Gastrocnemius medialis (tissue), 4 donors: Measurements from ENCODE around the gene GLRA1. TPM values are rescaled to one million over a fixed set of nuclear protein-coding genes. Genes with fewer than 3 reads are reported as not detected.

Experiments
- ATAC-seq, 2 donors: fragments of 150-250 bp; one replicate each; pipeline ENCODE4 v1.9.1; 2016
- DNase-seq, 2 donors: peaks; one replicate each; pipeline ENCODE4 v3.0.0-alpha.2; 2019
- H3K27ac ChIP-seq, 4 donors: fragments of 200-600 bp; sonication (generic); 1 replicate in 1 of 4; 2 replicates in 3 of 4; pipeline ENCODE4 v1.5.1; 2016 to 2018; ENCODE audit warnings: mild to moderate bottlenecking in 2 of 4, moderate library complexity in 1 of 4
- H3K27me3 ChIP-seq, 3 donors: fragments of 200-600 bp; sonication (generic) in 2 of 3; 1 replicate in 1 of 3; 2 replicates in 2 of 3; pipeline versions ENCODE4 v1.5.1 to v1.6.0; 2016 to 2019; ENCODE audit warnings: mild to moderate bottlenecking in 1 of 3, moderate library complexity in 1 of 3
- H3K36me3 ChIP-seq, 2 donors: fragments of 200-600 bp; sonication (generic) in 1 of 2; one replicate each; pipeline ENCODE4 v1.5.1; 2017 to 2018
- H3K4me1 ChIP-seq, 2 donors: fragments of 200-600 bp; sonication (generic) in 1 of 2; one replicate each; pipeline ENCODE4 v1.5.1; 2016 to 2017; ENCODE audit warnings: mild to moderate bottlenecking in 2 of 2
- H3K4me3 ChIP-seq, 4 donors: fragments of 200-600 bp; sonication (generic) in 3 of 4; 1 replicate in 1 of 4; 2 replicates in 3 of 4; pipeline ENCODE4 v1.5.1; 2016 to 2019; ENCODE audit warnings: mild to moderate bottlenecking in 2 of 4
- H3K9me3 ChIP-seq, 3 donors: fragments of 200-600 bp; sonication (generic) in 2 of 3; 1 replicate in 1 of 3; 2 replicates in 2 of 3; pipeline ENCODE4 v1.5.1; 2016 to 2019
- POLR2A ChIP-seq, 2 donors: fragments of 450-650 bp; IDR thresholded peaks; one replicate each; pipeline ENCODE4 v1.6.1; 2017; ENCODE audit warnings: antibody characterized with exemption in 2 of 2, mild to moderate bottlenecking in 2 of 2, moderate library complexity in 2 of 2
- in situ Hi-C, 4 donors: fragments of 200-750 bp; cut with MboI; loops; one replicate each; pipeline versions ENCODE4 v1.15.0 to v1.8.0; 2017; ENCODE audit warnings: low sequenced_read_pairs in 4 of 4
- intact Hi-C: fragments of 100-400 bp; cut with DNase I; formaldehyde crosslinking; loops from one replicate; pipeline ENCODE4 v1.15.1; 2023; ENCODE audit warnings: low total_unique reads
- total RNA-seq, 4 donors: library from RNA; depleted of rRNA; stranded (reverse); fragments of >200 nt; gene quantifications; one replicate each; pipeline versions ENCODE4 v1.1.0 to v1.2.3, GENCODE V29; 2016
- TF ChIP-seq, protein P1 (sequence below), 5 experiments: fragments of 450-650 bp in 3 of 5; fragments of 200-600 bp in 2 of 5; sonication (generic) in 2 of 5; IDR thresholded peaks in 4 of 5; conservative IDR thresholded peaks in 1 of 5; 1 replicate in 4 of 5; 2 replicates in 1 of 5; pipeline ENCODE4 v1.5.1; 2016 to 2019; ENCODE audit warnings: antibody characterized with exemption in 5 of 5, mild to moderate bottlenecking in 3 of 5, moderate library complexity in 3 of 5

The GLRA1 gene
- total RNA-seq, 4 donors from 2014 or later = not detected

DNA sequence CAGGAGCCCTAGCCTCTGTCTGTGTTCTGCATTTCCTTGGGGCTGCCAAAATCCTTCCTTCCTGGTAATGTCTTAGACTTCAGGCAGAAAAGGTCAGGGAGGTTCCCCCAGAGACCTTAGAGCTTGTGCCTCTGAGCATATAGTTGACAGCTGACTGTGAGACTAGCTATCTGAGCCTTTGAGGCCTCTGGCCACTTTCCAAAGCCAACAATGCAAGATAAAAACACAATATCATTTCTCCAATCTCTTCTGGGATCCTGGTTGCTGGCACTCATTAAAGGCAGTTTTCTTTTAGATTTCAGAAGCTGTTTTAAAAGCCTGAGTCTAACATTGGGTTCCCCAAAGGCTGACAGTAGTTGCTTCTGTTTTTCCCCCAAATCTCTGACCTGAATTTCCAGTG, 13.2 kb upstream of the GLRA1 start:
- H3K27ac ChIP-seq = no peak overlapping the region
- DNase-seq (no peak), ATAC-seq (no peak)
- no peaks in the 10 kb centered on the region for H3K9me3 ChIP-seq
- in situ Hi-C loops = no loop called here
- TF ChIP-seq, protein P1, sequence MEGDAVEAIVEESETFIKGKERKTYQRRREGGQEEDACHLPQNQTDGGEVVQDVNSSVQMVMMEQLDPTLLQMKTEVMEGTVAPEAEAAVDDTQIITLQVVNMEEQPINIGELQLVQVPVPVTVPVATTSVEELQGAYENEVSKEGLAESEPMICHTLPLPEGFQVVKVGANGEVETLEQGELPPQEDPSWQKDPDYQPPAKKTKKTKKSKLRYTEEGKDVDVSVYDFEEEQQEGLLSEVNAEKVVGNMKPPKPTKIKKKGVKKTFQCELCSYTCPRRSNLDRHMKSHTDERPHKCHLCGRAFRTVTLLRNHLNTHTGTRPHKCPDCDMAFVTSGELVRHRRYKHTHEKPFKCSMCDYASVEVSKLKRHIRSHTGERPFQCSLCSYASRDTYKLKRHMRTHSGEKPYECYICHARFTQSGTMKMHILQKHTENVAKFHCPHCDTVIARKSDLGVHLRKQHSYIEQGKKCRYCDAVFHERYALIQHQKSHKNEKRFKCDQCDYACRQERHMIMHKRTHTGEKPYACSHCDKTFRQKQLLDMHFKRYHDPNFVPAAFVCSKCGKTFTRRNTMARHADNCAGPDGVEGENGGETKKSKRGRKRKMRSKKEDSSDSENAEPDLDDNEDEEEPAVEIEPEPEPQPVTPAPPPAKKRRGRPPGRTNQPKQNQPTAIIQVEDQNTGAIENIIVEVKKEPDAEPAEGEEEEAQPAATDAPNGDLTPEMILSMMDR (IDR thresholded peaks at IDR 0.05 in 4 of 5, conservative IDR thresholded peaks at IDR 0.05 in 1 of 5) = no peak
- TF ChIP-seq POLR2A (IDR thresholded peaks at IDR 0.05) = no peak
- H3K4me3 ChIP-seq = no peak overlapping the region
- no peaks in the 10 kb centered on the region for H3K36me3 ChIP-seq
- H3K27me3 ChIP-seq = no peaks in the 10 kb centered on the region
- H3K4me1 ChIP-seq = no peaks in the 10 kb centered on the region
- intact Hi-C loops = no loop called here

DNA sequence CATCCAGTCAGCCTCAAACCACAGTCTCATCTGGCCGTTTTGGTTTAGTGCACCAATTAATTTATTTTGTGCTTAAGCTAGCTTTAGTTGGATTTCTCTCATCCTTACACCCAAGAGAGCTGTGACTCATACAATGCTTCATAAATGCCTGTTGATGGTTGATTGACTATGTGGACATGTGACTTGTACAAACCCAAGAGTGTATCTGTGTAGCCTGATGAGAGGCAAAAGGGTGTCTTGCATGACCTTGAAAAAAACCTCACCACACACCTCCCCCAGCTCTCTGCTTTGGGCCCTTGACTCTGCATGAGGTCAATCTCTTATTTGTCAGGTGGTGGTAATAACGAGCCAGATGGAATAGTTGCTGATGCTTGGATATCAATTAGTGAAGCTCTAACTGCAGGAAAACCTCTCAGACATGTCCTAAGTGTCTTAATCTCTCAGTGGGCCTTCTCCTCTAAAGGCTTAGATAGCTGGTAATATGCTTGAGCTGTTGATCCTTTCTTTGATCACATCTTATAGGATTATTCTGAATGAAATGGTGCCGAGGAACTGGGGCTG, 10.6 kb upstream of the GLRA1 start:
- H3K4me1 ChIP-seq = no peaks in the 10 kb centered on the region
- TF ChIP-seq, protein P1 (IDR thresholded peaks at IDR 0.05 in 4 of 5, conservative IDR thresholded peaks at IDR 0.05 in 1 of 5) = no peak
- no peak for TF ChIP-seq POLR2A (IDR thresholded peaks at IDR 0.05)
- no peaks in the 10 kb centered on the region for H3K27me3 ChIP-seq
- DNase-seq (no peak), ATAC-seq (no peak)
- H3K9me3 ChIP-seq = no peaks in the 10 kb centered on the region
- H3K36me3 ChIP-seq = no peaks in the 10 kb centered on the region
- intact Hi-C loops (no loop called here), in situ Hi-C loops (no loop called here)
- H3K4me3 ChIP-seq = no peak overlapping the region
- no peak overlapping the region for H3K27ac ChIP-seq

DNA sequence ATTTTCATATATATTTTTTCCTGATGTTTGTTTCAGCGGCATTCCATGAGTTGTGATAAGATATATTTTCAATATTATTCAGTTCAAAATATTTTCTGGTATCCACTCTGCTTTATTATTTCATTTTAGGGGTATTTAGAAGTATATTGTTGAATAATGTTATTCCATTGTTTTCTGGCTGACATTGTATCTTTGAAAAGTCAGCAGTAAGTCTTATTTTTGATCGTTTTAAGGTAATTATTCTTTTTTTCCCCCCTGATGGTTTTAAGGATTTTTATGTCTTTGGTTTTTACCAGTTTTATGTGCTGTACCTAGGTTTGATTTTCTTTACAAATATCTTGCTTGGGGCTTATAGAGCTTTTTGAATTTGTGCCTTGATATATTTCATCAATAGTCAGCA, 6.6 kb upstream of the GLRA1 start:
- no peaks in the 10 kb centered on the region for H3K4me1 ChIP-seq
- no peak for TF ChIP-seq POLR2A (IDR thresholded peaks at IDR 0.05)
- TF ChIP-seq, protein P1 (IDR thresholded peaks at IDR 0.05 in 4 of 5, conservative IDR thresholded peaks at IDR 0.05 in 1 of 5) = no peak
- DNase-seq (no peak), ATAC-seq (no peak)
- H3K4me3 ChIP-seq = no peak overlapping the region
- intact Hi-C loops (no loop called here), in situ Hi-C loops (no loop called here)
- H3K9me3 ChIP-seq = no peaks in the 10 kb centered on the region
- no peak overlapping the region for H3K27ac ChIP-seq
- peaks cover 0 to 3% (median 0%) of the 10 kb centered on the region in 3 donors for H3K27me3 ChIP-seq
- no peaks in the 10 kb centered on the region for H3K36me3 ChIP-seq

DNA sequence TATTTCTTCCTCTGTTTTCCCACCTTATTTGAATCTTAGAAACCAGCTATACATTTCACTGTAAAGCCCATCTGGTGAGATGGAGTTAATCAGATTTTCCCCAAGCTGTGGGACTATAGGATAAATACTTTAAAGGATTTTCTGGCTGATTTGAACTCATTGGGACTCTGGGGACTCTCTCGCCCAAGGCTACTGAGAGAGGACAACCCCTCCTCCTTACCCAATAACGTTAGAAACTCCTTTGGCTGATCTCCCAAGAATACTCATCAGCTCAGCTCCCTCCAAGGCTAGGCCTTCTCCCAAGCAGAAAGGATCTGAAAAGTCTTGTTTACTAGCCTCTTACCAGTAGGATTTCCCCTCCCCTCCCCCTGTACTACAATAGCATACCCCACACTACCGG, 1.5 kb upstream of the GLRA1 start:
- no peak for ATAC-seq
- in situ Hi-C loops (no loop called here), intact Hi-C loops (no loop called here)
- no peaks in the 10 kb centered on the region for H3K9me3 ChIP-seq
- TF ChIP-seq, protein P1 (IDR thresholded peaks at IDR 0.05 in 4 of 5, conservative IDR thresholded peaks at IDR 0.05 in 1 of 5) = no peak
- no peak for TF ChIP-seq POLR2A (IDR thresholded peaks at IDR 0.05)
- no peak for DNase-seq
- no peak overlapping the region for H3K4me3 ChIP-seq
- H3K4me1 ChIP-seq = no peaks in the 10 kb centered on the region
- H3K36me3 ChIP-seq = no peaks in the 10 kb centered on the region
- H3K27ac ChIP-seq = no peak overlapping the region
- peaks cover 0 to 12% (median 0%) of the 10 kb centered on the region in 3 donors for H3K27me3 ChIP-seq

DNA sequence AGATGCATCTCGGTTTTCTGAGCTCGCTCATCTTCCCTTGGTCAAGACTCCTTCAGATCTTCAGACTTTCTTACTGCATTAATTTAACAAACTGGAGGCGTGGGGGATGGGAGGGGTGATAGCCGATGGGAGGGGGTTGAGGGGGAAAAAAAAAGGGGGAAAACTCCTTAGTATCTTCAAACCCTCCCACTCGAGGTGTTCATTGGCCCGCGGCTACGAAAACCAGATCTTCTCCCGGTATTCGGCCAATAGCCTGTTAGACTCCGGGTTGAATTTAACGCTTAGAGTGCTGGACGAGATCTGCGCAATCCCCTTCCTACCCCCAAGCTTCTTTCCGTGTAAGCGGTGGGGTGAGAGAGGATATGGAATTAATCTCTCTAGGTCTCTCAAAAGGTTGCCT, 689 bp upstream of the GLRA1 start:
- intact Hi-C loops (no loop called here), in situ Hi-C loops (no loop called here)
- Histone ChIP-seq H3K36me3 (no peaks in the 10 kb centered on the region), H3K27ac (no peak overlapping the region), H3K27me3 (peaks cover 0 to 12% (median 0%) of the 10 kb centered on the region in 3 donors), H3K4me3 (no peak overlapping the region), H3K4me1 (no peaks in the 10 kb centered on the region), H3K9me3 (no peaks in the 10 kb centered on the region)
- DNase-seq (no peak), ATAC-seq (no peak)
- TF ChIP-seq POLR2A (IDR thresholded peaks at IDR 0.05) = no peak
- TF ChIP-seq, protein P1 (IDR thresholded peaks at IDR 0.05 in 4 of 5, conservative IDR thresholded peaks at IDR 0.05 in 1 of 5) = no peak
